ENCODE data around the gene ENOX2.

Gene ENOX2

DNA sequence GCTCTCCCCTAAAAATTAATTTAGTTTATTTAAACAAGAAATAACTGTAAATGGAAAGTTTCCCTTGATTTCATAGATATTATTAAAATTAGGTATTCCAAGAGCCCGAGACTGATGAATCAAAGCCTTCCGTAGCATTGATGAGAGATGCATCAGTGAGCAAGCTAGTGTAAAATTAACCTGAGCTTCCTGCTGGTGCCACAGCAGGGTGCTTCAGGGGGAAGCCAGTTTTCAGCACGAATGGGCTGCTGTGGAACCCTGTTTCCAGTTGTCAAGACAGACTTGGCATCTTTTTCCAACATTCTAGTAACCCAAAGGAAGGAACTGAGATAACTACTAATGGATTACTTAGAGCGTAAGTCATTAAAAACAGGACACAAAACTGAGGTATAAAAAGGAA, 279.5 kb downstream of the ENOX2 start:
- no peak for DNase-seq (ENCODE audit: low read depth)

DNA sequence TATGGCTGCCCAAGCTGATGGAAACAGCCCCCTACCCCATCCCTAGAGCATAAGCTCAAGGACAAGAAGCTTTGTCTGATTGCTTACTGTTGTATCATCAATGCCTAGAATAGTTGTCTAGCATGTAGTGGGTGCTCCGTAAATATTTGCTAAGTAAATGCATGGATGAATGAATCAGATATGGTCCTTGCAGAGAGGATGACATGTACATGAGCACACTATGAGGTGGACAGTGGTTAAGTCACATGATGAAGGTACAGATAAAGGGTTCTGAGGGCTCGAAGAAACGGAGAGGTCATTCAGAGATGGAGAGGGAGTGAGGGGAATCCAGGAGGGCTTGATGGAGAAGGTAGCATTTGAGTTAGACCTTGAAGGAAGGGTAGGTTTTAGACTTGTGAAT, 287.1 kb downstream of the ENOX2 start:
- DNase-seq (ENCODE audit: low read depth): no peak

DNA sequence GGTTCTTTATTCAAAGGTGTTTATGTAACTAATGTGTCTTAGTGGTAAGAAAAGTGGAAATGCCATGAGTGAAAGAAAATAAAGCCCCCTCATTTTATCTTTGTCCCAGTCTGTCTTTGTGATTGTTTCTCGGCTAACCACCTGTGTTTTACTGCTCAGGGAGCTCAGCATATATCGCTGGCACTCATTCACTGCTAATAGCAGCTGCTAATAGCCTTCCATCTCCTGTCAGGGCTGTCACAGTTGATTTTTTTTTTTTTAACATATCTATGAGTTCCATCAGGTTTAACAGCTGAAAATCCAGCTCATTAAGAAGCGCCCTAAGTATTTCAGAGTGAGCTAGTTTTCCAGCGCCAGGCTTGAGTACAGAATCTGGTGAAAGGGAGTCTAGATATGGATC, 295.6 kb downstream of the ENOX2 start:
- DNase-seq (ENCODE audit: low read depth): no peak

DNA sequence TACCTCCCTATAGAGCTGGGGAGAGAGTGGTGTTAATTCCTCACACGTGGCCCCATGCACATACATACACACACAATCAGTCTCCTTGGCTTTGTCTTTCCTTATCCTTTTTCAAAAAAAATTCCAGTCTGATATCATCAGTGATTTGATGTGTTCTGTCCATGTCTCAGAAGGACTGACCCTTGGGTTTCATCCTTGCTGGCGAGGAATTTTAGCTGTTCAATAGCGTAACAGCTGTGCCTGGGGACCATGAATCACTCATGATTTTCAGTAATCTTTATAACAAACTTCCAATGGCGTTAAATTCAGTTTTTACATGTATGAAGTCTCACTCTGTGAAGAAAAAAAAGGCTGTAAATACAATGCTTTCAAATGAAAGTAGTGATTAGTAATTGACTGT, 296.6 kb downstream of the ENOX2 start:
- no peak for DNase-seq (ENCODE audit: low read depth)

DNA sequence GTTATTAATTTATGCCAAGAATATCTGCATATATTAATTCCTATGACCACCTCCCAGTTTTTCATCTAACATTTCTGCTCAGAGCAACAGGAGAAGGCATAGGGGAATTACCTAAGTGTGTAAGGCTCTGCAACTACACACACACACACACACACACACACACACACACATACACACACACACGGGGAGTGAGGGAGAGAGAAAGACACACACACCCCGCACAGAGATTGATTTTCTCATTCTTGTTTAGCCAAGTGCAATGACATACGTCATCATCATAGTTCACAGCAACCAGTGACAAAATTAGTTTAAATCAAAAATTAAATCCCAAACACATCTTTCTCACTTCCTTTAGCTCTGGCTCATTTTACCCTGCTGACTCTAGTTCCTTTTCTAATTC, 298.1 kb downstream of the ENOX2 start:
- DNase-seq (ENCODE audit: low read depth): no peak

DNA sequence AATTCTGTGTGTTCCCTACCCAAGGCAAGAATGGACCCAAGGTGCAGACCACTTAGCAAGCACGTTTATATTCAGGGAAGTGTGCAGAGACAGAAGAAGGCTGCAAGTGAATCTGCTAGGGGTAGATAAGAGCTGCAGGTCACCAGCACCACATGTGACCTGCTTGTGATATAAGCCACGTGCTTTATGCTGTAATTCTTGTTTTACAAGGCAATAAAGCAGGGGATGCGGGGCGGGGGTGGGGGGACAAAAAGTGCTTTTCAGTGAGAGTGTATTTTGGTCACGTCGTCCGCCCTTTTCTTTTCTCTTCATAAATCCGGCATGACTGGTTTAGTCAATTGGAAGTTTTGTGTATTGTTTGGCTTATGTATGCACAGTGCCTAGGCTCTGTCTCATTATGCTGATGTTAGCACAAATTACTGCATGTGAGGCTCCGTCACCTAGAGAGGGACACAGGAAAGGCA, 308.5 kb downstream of the ENOX2 start:
- DNase-seq (ENCODE audit: low read depth): no peak

DNA sequence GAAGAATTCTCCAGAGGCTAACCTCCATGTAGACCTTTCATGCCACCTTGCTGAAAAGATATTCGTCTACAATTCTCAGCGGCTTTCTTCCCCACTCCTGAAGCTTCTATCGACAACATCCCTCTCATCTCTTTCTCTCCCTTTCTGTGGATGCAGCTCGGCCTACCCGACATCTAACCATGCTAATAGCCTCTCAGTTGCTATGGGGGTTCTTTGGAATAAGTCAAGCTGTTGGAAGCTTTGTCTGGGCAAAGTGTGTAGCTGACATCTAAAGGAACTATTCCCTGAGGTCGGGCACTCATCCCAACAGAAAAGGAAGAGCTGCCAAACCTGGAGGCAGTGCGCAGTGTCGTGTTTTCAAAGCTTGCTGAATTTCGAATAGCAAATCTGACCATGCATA, 309.1 kb downstream of the ENOX2 start:
- DNase-seq (ENCODE audit: low read depth): no peak

DNA sequence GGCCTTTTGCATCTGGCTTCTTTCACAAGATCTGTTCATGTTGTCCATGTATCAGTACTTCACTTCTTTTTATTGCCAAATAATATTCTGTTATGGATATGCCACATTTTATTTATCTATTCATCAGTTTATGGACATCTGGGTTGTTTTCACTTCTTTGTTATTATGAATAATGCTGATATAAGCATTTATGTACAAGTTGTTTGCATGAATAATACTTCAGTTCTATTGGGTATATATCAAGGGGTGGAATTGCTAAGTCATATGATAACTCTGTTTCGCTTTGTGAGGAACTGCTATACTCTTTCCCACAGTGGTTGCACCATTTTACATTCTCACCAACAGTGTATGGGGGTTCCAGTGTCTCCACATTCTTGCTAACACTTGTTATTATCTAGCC, 310.8 kb downstream of the ENOX2 start:
- DNase-seq (ENCODE audit: low read depth): no peak

DNA sequence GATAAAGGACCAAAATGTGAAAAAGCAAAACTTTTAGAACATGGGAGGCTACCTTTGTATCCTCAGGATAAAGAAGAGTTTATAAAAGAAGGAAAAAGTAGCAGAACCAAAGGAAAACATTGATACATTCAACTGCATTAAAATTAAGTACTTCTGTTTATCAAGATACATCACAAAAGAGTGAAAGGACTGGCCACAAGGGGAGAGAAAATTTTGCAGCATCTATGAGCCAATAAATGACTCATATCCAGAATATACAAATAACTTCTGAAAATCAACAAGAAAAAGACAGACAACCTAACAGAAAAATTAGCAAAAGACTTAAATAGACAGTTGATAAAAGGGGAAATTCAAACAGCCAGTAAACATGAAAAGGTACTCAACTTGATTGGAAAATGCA, 324.1 kb downstream of the ENOX2 start:
- no peak for DNase-seq (ENCODE audit: low read depth)

DNA sequence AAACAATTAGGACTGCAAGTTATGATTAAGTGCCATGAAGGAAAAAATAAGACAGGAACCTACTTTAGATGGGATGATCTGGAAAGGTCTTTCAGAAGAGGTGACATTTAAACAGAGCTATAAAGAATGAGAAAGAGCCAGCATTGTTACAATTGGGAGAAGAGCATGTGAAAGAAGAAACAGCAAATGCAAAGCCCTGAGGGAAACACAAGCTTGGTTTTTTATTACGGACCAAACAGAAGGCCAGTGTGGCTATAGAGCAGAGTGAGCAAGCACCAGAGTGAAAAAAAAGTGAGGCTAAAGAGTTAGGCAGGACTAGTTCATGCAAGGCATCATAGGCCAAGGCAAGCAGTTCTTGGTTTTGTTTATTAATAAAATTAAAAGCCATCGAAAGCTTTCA, 325.6 kb downstream of the ENOX2 start:
- no peak for DNase-seq (ENCODE audit: low read depth)

DNA sequence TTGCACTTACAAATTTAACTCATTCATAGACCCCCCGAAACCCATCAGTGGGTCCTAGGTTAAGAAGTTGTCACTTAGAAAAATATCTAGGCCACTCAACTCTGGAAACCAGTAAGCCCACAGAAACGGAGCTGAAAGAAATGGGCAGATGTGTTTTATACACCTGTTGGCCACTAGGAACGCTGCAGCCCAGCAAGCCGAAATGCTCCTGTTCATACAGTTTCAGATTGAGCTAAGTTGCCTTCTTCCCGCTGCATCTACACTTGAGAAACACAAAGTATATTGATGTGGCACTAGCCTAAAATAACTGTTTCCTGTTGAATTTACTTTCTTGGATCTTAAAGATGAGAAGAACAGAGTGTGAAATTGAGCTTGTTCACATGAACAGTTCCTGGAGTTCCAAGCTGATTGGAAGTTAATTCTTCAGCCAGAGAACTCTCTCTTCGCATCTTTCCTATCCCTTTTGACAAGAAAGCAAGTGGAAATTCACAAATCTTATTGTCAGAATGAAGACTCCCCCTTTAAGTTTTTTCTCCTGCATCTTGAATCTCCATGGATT, 327.1 kb downstream of the ENOX2 start:
- no peak for DNase-seq (ENCODE audit: low read depth)
